ENCODE results near the gene JAGN1.
"Not testable (repeated sequence)": the region's sequence is repeated elsewhere in the genome, so short reads cannot be mapped to it uniquely, and the experiment has no call there.

JAGN1 gene

GRCh38 chr3:9930804-9931418, 40.5 kb downstream of the JAGN1 start:
- DNase-seq = no peak

DNA sequence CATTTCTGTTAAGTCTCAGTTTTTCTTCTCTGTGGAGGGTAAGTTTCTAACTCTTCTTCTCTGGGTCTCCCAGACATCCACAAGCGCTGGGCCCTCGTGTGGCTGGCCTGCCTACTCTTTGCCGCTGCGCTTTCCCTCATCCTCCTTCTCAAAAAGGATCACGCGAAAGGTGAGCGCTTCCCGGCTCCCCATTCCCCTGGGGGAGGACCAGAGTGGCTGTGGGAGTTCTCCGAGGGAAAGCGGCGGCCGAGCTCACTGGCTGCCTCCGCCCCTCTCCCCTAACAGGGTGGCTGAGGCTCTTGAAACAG, 42.1 kb downstream of the JAGN1 start:
- no peak for DNase-seq

DNA sequence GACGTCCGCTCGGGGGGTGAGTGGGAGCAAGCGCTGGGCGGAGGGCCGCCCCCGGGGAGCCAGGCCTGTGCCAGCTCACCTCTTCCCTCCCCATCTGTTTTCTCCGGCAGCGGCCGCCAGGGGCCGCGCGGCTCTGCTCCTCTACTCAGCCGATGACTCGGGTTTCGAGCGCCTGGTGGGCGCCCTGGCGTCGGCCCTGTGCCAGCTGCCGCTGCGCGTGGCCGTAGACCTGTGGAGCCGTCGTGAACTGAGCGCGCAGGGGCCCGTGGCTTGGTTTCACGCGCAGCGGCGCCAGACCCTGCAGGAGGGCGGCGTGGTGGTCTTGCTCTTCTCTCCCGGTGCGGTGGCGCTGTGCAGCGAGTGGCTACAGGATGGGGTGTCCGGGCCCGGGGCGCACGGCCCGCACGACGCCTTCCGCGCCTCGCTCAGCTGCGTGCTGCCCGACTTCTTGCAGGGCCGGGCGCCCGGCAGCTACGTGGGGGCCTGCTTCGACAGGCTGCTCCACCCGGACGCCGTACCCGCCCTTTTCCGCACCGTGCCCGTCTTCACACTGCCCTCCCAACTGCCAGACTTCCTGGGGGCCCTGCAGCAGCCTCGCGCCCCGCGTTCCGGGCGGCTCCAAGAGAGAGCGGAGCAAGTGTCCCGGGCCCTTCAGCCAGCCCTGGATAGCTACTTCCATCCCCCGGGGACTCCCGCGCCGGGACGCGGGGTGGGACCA, 42.6 kb downstream of the JAGN1 start:
- DNase-seq = peak; percentile 85

- DNase-seq = peak; percentile 97
These were observed 43.3 kb downstream of the JAGN1 start, which contains the start of gene CRELD1 for GRCh38 chr3:9933561-9934234. Gene CRELD1, plus strand, starts transcription at chr3:9933834. Its CDS starts 605 bp downstream, at chr3:9934439.

DNA sequence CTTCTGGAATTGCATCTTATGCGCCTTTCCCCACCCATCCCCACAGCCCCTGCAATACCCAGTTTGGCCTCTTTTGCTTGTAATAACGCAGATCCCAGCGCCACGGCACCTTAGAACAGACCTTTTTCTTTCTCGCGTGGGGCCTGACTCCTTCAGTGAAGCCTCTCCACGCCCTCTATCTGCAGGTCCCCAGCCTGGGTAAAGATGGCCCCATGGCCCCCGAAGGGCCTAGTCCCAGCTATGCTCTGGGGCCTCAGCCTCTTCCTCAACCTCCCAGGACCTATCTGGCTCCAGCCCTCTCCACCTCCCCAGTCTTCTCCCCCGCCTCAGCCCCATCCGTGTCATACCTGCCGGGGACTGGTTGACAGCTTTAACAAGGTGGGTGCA, 43.8 kb downstream of the JAGN1 start:
- no peak for DNase-seq

DNA sequence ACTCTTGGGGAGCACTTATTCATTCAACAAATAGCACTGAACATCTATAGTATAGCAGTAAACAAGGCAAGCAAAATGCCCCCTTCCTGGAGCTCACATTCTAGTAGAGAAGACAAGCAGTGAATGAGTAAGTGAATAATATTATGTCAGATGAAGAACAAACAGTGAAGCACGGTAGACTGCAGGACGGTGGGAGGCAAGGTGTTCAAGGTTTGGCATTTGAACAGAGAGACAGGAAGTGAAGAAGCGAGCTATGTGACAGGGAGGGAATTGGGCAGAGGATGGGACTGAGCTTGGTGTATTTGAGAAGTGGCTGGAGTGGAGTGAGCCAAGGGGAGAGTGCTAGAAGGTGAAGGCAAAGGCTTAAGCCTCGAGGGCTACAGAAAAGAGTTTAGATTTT, 44.6 kb downstream of the JAGN1 start:
- DNase-seq = no peak

DNA sequence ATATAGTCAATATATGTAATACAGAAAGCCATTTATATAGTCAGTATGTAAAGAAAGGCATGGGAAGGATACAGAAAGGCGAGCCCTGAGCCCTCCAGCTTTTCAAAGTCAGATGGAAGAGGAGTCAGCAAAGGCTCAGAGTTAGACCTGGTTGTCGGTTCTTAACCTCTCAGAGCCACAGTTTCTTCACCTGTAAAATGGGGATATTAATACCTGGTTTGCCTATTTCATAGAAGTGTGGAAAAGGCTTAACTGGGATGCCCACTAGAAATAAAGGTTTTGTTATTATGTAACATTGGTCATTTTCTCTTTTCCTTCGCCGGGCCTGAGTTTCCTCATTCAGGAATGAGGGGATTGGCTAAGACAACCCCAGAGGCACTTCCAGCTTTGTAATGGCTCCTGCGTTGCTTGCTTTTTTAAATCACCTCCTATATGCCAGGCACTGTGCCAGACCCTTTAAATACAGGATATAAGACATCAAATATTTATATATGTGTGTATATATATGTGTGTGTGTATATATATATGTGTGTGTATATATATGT, 45.6 kb downstream of the JAGN1 start:
- no peak for DNase-seq

DNA sequence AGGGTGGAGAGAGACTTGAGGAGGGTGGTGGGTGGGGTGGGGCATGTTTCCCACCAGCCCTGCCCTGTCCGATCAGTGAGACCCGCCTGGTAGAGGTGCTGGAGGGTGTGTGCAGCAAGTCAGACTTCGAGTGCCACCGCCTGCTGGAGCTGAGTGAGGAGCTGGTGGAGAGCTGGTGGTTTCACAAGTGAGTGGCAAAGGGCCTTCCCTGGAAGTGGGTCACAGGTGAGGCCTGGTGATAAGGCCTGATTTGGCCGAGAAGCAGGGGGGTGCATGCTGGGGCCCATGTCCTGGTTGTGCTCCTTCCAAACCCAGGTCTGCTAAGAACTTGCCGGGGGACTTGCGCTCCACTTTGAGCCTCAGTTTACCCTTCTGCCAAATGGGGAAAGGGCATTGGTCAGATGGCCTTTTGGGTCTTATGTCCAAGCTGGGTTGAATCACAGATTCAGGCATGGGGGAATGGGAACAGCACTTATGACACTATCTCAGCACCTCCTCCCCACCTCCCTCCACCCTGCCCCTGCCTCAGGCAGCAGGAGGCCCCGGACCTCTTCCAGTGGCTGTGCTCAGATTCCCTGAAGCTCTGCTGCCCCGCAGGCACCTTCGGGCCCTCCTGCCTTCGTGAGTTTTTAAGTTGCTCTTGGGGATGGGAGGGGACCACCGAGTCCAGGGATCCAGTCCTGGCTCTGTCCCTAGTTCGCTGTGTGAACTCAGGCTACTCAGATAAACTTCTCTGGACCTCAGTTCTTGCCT, 47.3 kb downstream of the JAGN1 start:
- no peak for DNase-seq

GRCh38 chr3:9938966-9939365, 48.6 kb downstream of the JAGN1 start:
- DNase-seq = no peak

DNA sequence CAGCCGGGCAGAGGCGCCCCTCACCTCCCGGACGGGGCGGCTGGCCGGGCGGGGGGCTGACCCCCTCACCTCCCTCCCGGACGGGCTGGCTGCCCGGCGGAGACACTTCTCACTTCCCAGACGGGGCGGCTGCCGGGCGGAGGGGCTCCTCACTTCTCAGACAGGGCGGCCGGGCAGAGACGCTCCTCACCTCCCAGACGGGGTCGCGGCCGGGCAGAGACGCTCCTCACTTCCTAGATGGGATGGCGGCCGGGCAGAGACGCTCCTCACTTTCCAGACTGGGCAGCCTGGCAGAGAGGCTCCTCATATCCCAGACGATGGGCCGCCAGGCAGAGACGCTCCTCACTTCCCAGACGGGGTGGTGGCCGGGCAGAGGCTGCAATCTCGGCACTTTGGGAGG, 49.5 kb downstream of the JAGN1 start:
- not testable (repeated sequence) for DNase-seq

DNA sequence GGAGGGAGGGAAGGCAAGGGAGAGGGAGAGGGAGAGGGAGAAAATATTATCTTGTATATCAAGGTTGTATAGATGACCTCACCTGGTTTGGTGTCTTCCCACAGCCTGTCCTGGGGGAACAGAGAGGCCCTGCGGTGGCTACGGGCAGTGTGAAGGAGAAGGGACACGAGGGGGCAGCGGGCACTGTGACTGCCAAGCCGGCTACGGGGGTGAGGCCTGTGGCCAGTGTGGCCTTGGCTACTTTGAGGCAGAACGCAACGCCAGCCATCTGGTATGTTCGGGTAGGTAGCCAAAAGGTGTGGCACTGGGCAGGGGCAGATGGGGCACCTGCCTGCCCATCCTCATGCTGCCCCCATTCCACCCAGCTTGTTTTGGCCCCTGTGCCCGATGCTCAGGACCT, 50.3 kb downstream of the JAGN1 start:
- no peak for DNase-seq

GRCh38 chr3:9942164-9942563, 51.8 kb downstream of the JAGN1 start:
- DNase-seq = no peak

DNA sequence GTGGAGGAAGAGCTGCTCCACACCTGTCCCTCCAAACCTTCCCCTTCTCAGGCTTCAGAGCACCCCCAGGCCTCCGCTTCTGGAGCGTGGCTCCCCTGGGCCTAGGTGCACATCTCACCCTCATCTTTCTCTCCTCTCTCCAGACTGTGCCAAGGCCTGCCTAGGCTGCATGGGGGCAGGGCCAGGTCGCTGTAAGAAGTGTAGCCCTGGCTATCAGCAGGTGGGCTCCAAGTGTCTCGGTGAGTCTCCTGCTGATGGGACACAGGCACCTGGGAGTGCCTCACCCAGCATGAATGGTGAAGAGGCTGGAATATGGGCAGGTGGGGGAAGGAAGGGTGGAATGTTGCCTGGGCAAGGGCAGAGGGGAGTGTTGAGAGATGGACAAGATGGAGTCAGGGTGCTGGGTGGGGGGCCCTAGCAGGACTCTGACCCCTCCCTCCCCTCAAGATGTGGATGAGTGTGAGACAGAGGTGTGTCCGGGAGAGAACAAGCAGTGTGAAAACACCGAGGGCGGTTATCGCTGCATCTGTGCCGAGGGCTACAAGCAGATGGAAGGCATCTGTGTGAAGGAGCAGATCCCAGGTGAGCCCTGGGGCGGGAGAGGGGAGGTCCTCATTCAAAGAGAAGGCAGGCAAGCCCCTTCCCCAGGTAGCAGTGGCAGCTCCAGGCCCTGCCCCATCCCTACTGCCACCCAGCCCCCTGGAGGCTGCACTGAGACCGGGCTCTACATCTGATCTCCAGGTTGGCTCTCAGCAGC, 52.7 kb downstream of the JAGN1 start:
- DNase-seq = no peak
